ENCODE results near the gene IFITM2.
"Not testable (repeated sequence)": the region's sequence is repeated elsewhere in the genome, so short reads cannot be mapped to it uniquely, and the experiment has no call there.

IFITM2 gene

DNA sequence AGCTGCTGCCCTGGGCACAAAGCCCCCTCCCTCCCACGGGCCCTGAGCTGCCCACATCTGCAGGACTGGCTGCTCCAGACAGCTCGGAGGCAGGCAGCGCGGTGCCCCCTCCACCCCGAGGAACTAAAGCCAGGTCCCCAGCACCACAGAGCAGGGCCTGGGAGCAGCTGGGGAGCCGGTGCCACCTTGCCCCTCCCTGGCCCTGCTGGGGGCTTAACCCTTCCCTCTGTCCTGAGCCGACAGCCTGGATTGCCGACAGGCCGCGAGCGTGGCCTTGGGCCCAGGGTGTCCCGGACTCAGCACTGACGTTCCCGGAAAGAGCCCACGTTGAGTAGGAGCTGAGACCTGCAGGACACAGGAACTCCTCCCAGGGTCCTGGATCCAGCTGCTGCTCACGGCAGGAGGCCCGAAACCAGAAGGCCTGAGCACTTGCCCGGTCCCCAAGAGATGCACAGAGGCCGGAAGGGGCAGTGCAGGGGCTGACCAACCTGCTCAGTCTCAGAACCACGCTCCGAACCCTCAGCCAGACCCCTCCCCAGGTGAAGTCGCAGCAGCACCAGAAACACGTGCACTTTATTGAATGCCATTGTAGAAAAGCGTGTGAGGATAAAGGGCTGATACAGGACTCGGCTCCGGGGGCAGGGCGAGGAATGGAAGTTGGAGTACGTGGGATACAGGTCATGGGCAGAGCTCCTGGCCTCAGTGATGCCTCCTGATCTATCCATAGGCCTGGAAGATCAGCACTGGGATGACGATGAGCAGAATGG, 11.7 kb downstream of the IFITM2 start:
- not testable (repeated sequence) for DNase-seq (ENCODE audit: insufficient read length, low spot score)
- FAIRE-seq: peak; percentile 57

DNA sequence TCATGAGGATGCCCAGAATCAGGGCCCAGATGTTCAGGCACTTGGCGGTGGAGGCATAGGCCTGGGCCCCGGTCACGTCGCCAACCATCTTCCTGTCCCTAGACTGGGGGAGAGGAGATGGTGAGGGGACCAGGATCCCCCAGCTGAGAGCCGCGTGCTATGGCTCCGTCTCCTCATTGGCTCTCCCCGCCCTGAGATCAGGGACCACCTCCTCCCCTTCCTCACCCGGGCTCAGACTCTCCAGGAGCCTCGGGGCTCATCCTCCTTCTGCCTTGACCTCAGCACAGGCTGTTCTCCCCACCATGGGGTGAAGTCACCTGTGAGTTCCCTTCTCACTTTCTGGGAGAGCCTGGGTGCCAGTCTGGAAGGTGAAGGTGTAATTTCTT, 12.3 kb downstream of the IFITM2 start:
- FAIRE-seq: peak; percentile 31
- not testable (repeated sequence) for DNase-seq (ENCODE audit: insufficient read length, low spot score)

DNA sequence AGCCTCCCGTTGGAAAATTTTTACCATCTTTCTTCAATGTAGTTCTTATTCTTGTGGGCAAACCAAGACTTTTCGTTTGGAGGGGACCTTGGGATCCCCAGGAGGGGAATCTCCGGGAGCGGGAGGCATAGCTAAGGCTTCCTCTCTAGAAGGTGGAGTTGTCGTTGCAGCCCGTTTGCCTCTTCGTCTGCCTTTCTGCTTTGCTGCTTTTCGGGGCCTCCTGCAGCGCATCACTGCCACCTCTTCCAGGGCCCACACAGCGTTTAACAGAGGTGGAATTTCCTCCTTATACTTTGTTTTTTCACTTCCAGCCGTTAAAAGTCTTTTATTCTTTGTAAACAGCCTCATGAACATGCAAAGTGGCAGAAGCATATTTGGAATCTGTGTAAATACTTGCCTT, 16.5 kb downstream of the IFITM2 start:
- FAIRE-seq (no peak), DNase-seq (ENCODE audit: insufficient read length, low spot score) (no peak)

DNA sequence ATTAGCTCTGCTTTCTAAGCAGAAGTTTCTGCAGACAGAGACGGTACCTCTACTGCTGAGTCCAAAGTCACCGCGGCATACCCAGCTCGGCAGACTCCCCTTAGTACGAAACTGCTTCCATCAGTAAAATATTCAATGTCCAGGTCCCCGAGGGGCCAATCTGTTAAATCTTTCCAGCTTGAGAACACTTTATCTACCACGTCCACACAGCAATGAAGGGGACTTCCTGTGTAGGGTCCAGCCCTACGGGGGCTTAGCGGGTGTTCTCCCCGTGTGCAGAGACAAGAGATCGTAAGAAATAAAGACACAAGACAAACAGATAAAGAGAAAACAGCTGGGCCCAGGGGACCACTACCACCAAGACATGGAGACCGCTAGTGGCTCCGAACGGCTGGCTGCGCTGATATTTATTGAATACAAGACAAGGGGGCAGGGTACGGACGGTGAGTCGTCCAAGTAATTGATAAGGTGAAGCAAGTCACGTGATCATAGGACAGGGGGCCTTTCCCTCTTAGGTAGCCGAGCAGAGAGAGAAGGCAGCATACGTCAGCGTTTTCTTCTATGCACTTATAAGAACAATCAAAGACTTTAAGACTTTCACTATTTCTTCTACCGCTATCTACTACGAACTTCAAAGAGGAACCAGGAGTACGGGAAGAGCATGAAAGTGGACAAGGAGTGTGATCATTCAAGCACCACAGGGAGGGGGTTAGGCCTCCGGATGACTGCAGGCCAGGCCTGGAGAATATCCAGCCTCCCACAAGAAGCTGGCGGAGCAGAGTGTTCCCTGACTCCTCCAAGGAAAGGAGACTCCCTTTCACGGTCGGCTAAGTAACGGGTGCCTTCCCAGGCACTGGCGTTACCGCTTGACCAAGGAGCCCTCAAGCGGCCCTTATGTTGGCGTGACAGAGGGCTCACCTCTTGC, 17.2 kb downstream of the IFITM2 start:
- DNase-seq (ENCODE audit: insufficient read length, low spot score): not testable (repeated sequence)
- FAIRE-seq: peak; percentile 21

DNA sequence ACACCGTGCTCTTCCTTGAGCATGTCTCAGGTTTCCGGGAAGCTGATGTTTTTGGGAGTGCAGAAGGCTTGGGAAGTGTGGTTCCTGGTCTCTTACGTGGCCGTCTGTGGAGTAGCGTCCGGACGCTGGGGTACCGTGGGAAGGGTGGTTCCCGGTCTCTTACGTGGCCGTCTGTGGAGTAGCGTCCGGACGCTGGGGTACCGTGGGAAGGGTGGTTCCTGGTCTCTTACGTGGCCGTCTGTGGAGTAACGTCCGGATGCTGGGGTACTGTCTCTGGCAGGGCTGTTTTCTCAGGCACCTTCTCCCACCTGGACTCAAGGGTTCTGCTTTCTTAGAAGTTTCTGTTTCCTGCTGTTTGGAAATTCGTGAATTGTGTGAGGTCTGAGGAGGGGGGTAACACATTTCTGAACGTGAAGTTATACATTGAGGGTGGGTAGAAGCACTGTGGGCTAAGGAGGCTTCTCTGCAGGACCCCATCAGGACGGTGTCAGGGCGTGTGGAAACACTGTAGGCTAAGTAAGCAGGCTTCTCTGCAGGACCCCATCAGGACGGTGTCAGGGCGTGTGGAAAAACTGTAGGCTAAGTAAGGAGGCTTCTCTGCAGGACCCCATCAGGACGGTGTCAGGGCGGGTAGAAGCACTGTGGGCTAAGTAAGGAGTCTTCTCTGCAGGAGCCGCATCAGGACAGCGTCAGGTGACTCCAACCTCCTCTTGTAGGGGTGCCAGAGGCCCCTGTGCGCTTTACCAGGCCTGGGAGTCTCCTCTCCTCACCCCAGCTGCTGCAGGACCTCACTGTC, 18.4 kb downstream of the IFITM2 start:
- FAIRE-seq (peak; percentile 28), DNase-seq (ENCODE audit: insufficient read length, low spot score) (no peak)

DNA sequence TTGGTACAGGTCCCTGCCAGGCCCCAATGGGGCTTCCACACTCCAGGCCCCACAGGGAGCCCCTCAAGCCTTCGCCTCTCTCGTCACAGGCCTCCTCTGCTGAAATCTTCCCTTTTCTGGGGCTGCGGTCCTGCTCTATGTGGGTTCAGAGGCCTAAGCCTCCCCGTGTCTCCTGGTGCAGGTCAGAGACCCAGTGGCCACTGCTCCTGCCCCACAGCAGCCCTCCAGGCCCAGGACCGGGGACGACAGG, 18.9 kb downstream of the IFITM2 start:
- no peak for DNase-seq (ENCODE audit: insufficient read length, low spot score)
- no peak for FAIRE-seq

DNA sequence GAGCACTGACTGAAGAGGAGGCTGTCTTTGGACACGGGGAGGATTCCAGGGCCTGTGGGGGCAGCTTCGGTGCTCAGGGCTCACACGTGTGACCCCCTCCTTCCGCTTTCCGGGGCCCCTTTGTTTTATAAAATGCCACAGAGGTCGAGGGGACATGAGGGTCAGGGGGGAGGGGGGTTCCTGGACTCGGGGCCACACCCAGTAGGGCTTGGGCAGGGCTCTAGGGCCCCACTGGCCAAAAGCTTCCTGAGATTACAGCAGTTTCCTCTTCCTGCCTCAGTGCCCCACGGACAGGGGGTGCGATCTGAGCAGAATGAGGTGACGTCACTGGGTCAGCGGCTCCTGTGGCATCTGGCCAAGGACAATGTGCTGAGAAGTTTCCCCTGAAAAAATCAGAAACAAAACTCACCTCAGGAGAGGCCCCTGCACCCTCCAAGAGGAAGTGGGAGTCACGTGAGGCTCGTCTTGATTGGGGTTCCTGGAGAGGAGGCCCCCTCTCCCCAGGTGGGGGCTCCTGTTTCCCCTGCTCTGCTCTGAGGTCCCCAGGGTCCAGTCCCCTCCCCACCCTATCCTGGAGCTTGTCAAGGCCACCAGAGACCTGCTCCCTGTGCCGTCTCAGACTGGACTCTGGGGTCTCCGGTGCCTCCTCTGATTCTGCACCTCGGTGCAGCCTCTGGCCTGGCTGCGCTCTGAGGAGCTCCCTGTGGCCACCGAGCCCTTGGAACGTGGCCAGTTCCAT, 19.4 kb downstream of the IFITM2 start:
- FAIRE-seq: peak; percentile 99

DNA sequence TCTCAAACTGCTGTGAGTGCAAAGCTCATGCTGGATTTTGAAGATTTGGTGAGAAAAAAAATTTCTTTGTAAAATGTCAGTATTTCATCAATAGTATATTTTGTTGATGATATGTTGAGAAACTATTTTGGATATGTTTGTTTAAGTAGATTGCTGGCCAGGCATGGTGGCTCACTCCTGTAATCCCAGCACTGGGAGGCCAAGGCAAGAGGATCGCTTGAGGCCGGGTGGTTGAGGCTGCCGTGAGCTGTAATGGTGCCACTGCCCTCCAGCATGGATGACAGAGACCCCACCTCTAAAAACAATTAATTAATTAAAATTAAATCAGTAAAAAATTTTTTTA, 19.9 kb downstream of the IFITM2 start:
- FAIRE-seq (no peak), DNase-seq (ENCODE audit: insufficient read length, low spot score) (no peak)

More for the DNA sequence above, 19.4 kb downstream of the IFITM2 start:
- peak; percentile 64 for DNase-seq (ENCODE audit: insufficient read length, low spot score)

DNA sequence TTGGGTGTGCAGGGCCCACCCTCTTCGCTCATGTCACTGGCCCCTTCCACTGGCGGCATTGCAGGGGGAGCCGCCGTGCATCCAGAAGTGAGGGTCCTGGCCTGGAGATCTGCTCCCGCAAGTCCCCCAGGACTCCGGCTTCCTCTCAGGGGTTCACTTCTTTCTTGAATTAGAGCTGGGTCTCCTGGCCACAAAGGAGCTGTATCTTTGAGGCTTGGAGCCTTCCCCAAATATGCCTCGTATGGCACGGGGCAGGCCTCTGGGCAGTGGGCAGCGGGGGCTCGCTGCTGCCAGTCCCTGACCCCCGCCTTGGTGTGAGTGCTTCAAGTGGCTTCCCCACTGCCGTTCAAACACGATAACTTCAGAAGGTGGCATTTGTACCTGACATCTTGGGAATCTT, 20.4 kb downstream of the IFITM2 start:
- FAIRE-seq: peak; percentile 69
- no peak for DNase-seq (ENCODE audit: insufficient read length, low spot score)

DNA sequence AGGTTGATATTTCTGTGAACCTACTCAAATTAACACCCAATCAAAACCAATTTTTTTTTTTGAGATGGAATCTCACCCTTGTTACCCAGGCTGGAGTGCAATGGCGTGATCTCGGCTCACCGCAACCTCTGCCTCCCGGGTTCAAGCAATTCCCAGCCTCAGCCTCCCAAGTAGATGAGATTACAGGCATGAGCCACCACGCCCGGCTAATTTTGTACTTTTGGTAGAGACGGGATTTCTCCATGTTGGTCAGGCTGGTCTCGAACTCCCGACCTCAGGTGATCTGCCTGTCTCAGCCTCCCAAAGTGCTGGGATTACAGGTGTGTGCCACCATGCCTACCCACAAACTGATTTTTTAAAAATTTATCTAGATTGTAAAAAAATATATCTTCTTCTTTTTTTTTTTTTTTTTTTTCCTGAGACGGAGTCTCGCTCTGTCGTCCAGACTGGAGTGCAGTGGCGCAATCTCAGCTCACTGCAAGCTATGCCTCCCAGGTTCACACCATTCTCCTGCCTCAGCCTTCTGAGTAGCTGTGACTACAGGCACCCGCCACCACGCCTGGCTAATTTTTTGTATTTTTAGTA, 21.0 kb downstream of the IFITM2 start:
- FAIRE-seq; DNase-seq (ENCODE audit: insufficient read length, low spot score): not testable (repeated sequence)

DNA sequence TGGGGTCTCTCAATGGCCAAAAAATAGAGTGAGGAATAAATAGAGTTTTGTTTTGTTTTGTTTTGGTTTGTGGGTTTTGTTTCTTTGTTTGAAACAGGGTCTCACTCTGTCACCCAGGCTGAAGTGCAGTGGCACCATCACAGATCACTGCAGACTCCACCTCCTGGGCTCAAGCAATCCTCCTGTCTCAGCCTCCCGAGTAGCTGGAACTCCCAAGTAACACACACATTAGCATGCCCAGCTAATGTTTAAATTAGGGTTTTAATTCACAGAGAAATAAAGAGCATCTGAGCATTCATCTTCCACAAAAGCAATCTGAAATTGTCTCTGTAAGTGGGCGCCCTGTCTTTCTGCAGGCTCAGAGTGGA, 22.3 kb downstream of the IFITM2 start:
- no peak for DNase-seq (ENCODE audit: insufficient read length, low spot score)
- FAIRE-seq: no peak

DNA sequence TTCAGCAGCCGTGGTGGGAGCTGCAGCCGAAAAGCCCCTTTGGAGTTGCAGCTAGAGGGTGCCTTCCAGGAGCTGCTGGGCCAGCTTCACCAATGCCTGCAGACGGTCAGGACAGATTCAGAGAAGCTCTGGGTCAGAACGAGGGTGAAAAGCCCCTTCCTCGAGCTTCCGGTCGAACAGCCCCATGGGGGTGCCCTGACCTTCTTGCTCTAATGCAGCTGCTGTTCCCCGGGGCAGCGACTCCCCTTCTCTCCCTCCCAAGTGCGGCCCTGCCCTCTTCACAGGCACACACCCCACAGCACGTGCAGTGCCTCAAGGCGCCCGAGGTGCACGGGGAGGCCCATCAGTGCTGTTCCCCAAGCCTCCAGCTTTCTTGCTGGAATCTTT, 22.7 kb downstream of the IFITM2 start:
- no peak for DNase-seq (ENCODE audit: insufficient read length, low spot score)
- FAIRE-seq: no peak

DNA sequence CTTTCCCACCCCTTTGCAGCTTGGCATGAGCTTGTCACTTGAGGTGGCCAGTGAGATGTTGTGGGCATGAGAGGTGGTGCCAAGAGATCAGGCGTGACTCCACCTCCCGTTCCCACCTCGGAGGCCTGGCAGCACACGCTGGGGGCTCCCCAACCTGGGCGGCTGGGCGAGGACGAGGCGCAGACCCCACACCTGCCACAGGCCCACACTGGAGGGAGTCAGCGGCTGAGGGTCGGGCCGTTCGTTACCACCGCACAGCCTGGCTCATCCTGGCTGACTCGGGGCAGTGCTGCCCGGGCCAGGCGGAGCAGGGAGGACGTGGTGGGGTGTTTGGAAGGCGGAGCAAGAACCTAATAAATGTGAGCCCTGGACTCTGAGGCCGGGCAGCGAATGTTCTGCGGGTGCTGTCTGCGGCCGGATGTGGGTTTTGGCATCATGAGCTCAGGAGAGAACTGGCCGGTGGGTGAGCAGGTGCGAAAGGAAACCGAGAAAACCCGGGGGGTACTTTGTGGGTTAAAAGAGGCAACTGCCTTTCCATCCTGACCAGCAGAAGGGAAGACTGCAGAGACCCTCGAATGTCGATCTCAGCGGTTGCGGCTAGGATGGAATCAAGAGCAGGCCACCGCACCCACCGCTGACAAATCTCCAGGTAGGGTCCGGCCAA, 23.2 kb downstream of the IFITM2 start:
- peak; percentile 92 for FAIRE-seq
- no peak for DNase-seq (ENCODE audit: insufficient read length, low spot score)

DNA sequence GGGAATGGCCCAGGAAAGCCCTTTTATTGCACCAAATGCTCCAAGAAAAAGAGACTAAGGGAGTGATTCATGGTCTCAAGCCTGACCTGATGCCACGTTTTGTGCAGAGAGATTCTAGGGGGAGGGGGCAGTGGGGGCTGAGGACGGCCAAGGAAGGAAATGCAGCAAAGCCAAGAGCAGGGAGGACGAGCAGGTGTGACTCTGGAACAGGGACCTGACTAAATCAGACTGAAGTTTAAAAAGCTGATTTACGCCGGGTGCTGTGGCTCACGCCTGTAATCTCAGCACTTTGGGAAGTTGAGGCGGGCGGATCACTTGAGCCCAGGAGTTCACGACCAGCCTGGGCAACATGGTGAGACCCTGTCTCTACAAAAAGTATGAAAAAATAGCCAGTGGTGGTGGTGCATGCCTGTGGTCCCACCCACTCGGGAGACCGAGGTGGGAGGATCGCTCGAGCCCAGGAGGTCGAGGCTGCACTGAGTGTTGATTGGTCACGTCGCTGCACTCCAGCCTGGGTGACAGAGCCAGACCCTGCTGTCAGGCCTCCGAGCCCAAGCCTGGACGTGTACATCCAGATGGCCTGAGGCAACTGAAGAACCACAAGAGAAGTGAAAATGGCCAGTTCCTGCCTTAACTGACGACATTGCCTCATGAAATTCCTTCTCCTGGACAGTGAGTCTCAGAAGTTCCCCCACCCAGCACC, 23.9 kb downstream of the IFITM2 start:
- DNase-seq (ENCODE audit: insufficient read length, low spot score): no peak
- FAIRE-seq: no peak

DNA sequence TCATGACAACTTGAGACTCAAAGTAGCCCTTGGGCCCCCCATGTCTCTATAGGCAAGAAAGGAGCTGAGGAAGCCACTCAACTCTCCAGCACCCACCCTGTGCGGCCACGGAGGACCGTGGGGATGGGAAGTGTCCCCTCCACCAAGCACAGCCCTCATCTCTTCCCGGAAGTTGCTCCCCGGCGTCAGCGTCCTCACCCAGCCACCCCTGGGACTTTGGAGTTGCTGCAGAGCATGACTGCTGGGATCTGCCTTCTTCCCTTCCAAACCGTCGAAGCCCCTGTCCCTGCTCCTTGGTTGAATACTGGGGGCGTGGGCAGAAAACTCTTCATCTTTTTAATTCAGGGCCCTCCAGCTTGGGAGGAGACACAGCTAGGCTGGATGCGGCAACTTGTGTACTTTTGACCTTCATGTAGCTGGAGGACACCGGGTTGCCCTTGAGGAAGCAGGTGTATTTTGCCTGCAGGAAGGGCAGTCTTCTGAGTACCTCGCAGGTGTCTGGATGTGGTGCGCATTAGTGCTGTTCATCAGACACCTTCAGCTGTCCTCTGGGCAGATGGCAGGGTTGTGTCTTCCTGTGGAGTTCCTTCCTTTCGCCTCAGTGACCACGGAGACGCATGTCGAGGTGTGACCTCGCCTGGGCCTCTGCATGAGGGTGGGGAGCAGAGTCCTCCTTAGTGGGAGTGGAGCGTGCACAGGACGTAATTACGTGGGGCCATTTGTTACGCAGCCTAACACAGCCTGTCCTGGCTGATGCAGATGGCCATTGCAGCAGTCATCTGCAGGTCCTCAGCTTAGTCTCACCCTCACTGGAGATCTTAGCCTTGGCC, 25.2 kb downstream of the IFITM2 start:
- DNase-seq (ENCODE audit: insufficient read length, low spot score) (no peak), FAIRE-seq (no peak)

DNA sequence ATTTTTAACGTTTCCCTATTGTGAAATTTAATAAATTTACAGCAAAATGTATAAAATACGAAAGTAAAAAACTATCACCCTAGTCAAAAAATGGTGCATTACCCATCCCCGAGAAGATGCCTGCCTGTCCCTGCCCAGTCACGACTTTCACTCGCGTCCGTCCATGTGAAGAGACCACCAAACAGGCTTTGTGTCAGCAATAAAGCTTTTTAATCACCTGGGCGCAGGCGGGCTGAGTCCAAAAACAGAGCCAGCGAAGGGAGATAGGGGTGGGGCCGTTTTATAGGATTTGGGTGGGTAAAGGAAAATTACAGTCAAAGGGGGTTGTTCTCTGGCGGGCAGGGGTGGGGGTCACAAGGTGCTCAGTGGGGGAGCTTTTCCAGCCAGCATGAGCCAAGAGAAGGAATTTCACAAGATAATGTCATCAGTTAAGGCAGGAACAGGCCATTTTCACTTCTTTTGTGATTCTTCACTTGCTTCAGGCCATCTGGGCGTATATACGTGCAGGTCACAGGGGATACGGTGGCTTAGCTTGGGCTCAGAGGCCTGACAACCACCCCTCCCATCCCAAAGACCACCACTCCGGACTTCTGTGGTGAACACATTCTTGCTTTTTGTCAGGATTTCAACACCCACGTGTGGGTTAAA, 26.1 kb downstream of the IFITM2 start:
- not testable (repeated sequence) for DNase-seq (ENCODE audit: insufficient read length, low spot score); FAIRE-seq

DNA sequence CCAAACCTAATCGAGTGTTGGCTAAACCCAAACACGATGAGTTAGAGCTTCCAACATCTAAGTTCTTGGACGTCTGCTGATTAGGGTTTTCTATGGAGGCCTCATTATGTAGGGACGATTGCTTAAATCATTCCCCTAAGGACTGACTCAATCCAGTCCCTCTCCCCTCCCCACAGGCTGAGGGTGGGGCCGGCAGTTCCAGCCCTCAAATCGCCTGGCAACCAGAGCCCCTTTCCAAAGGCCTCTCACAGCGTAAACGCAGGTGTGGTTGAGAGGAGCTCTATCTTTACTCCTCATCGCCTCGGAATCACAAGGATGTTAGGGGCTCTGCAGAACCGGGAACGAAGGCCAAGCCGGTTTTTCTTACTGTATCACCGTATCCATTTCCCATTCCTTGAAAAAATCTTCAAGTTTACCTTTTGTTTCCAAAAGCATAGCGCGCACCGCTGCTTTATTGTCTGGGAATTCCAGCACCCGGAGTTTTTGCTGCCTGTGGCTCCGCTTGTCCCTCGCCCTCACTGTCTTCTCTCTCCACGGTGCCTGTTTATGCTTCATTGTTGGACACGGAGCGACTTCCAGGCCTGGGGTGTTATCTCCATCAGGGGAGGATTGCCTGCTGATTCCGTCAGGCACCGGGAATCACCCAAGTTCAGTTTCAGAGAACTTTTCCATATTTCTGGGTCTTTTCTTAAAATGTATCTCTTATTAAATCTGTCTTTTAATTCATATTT, 26.8 kb downstream of the IFITM2 start:
- FAIRE-seq (no peak), DNase-seq (ENCODE audit: insufficient read length, low spot score) (no peak)

Data from GM19239 (cell line).